CD14-positive monocyte (primary cell): ENCODE measurements around the gene PRCD. TPM values are rescaled to one million over a fixed set of nuclear protein-coding genes. Genes with fewer than 3 reads are reported as not detected.

Source experiments
- DNase-seq, 3 donors: peaks; one replicate each; pipeline ENCODE4 v3.0.0-alpha.2; 2011 to 2022
- H2AFZ ChIP-seq: 2 replicates; pipeline ENCODE4 v1.6.0; 2012; ENCODE audit warnings: mild to moderate bottlenecking, low read depth, low read length, inconsistent platforms; ENCODE audit not compliant: insufficient read depth, poor library complexity, severe bottlenecking
- H3K27ac ChIP-seq, 2 donors: 1 replicate in 1 of 2; 2 replicates in 1 of 2; pipeline ENCODE4 v1.5.1; 2012 to 2013; ENCODE audit warnings: low read length in 2 of 2, control low read depth in 1 of 2, inconsistent platforms in 1 of 2, low read depth in 1 of 2, mild to moderate bottlenecking in 1 of 2
- H3K27me3 ChIP-seq, 2 donors: one replicate each; pipeline versions ENCODE4 v1.6.0 to v1.6.1; 2011 to 2013; ENCODE audit warnings: low read length in 2 of 2; ENCODE audit not compliant: control insufficient read depth in 2 of 2, insufficient read depth in 2 of 2
- H3K36me3 ChIP-seq, 2 donors: replicated peaks in 1 of 2; 1 replicate in 1 of 2; 2 replicates in 1 of 2; pipeline versions ENCODE4 v1.5.1 to v1.6.1; 2012 to 2013; ENCODE audit warnings: low read length in 2 of 2, control low read depth in 1 of 2, inconsistent platforms in 1 of 2, mild to moderate bottlenecking in 1 of 2; ENCODE audit not compliant: insufficient read depth in 2 of 2, control insufficient read depth in 1 of 2
- H3K4me1 ChIP-seq, 2 donors: 1 replicate in 1 of 2; 2 replicates in 1 of 2; pipeline versions ENCODE4 v1.5.1 to v1.6.1; 2012 to 2013; ENCODE audit warnings: low read length in 2 of 2, control low read depth in 1 of 2, inconsistent platforms in 1 of 2, mild to moderate bottlenecking in 1 of 2, moderate library complexity in 1 of 2; ENCODE audit not compliant: insufficient read depth in 2 of 2, control insufficient read depth in 1 of 2
- H3K4me2 ChIP-seq: replicated peaks from 2 replicates; pipeline ENCODE3; 2012; ENCODE audit warnings: low read length, moderate library complexity, mild to moderate bottlenecking; ENCODE audit not compliant: poor library complexity, severe bottlenecking; ENCODE audit errors: extremely low read depth
- H3K4me3 ChIP-seq, 3 experiments: fragments of 200-600 bp in 1 of 3; sonication (generic) in 1 of 3; replicated peaks in 1 of 3; 1 replicate in 2 of 3; 2 replicates in 1 of 3; pipeline ENCODE4 v1.5.1; 2011 to 2013; ENCODE audit warnings: low read length in 3 of 3, mild to moderate bottlenecking in 3 of 3, control low read depth in 2 of 3, low read depth in 2 of 3, inconsistent platforms in 1 of 3, moderate library complexity in 1 of 3
- H3K79me2 ChIP-seq: 2 replicates; pipeline ENCODE4 v1.6.0; 2012; ENCODE audit warnings: mild to moderate bottlenecking, control low read depth, inconsistent platforms, low read length, moderate library complexity; ENCODE audit not compliant: insufficient read depth
- H3K9ac ChIP-seq: 2 replicates; pipeline ENCODE4 v1.6.0; 2017; ENCODE audit warnings: low read length, mild to moderate bottlenecking; ENCODE audit not compliant: insufficient read depth, poor library complexity, severe bottlenecking
- H3K9me3 ChIP-seq, 2 donors: replicated peaks in 1 of 2; 1 replicate in 1 of 2; 2 replicates in 1 of 2; pipeline versions ENCODE4 v1.5.1 to v1.6.1; 2012 to 2013; ENCODE audit warnings: low read length in 2 of 2, control low read depth in 1 of 2; ENCODE audit not compliant: control insufficient read depth in 1 of 2, insufficient read depth in 1 of 2
- H4K20me1 ChIP-seq: 2 replicates; pipeline ENCODE4 v1.6.0; 2012; ENCODE audit warnings: mild to moderate bottlenecking, low read length, control low read depth, moderate library complexity; ENCODE audit not compliant: insufficient read depth
- H3K27ac Mint-ChIP-seq, 7 donors: one replicate each; pipeline ENCODE4 v1.8.0; 2020; ENCODE audit warnings: mild to moderate bottlenecking in 7 of 7, mixed read lengths in 7 of 7, moderate library complexity in 6 of 7, inconsistent platforms in 2 of 7
- H3K27me3 Mint-ChIP-seq, 3 donors: one replicate each; pipeline ENCODE4 v1.8.0; 2021 to 2022; ENCODE audit warnings: low read depth in 3 of 3, mild to moderate bottlenecking in 3 of 3, mixed read lengths in 3 of 3, moderate library complexity in 3 of 3, inconsistent platforms in 1 of 3
- H3K36me3 Mint-ChIP-seq, 2 donors: one replicate each; pipeline ENCODE4 v1.8.0; 2020; ENCODE audit warnings: mixed read lengths in 2 of 2, inconsistent platforms in 1 of 2, mild to moderate bottlenecking in 1 of 2
- H3K4me1 Mint-ChIP-seq: one replicate; pipeline ENCODE4 v1.8.0; 2020; ENCODE audit warnings: mild to moderate bottlenecking, mixed read lengths
- H3K4me3 Mint-ChIP-seq, 2 donors: one replicate each; pipeline ENCODE4 v1.8.0; 2020; ENCODE audit warnings: mild to moderate bottlenecking in 2 of 2, mixed read lengths in 2 of 2, moderate library complexity in 1 of 2
- H3K9me3 Mint-ChIP-seq, 7 donors: one replicate each; pipeline ENCODE4 v1.8.0; 2020 to 2022; ENCODE audit warnings: mixed read lengths in 7 of 7, mild to moderate bottlenecking in 6 of 7, moderate library complexity in 6 of 7, inconsistent platforms in 2 of 7
- WGBS: methylation state at CpG from one replicate; pipeline ENCODE4 v1.1.5; 2013; ENCODE audit warnings: missing lambda C conversion rate; ENCODE audit not compliant: insufficient coverage; 5-methylcytosine and 5-hydroxymethylcytosine counted together
- intact Hi-C, 2 donors: fragments of 100-400 bp; cut with micrococcal nuclease; formaldehyde crosslinking; loops; one replicate each; pipeline versions ENCODE4 v1.15.0 to v1.15.1; 2023
- polyA plus RNA-seq, 3 donors: library from polyadenylated mRNA; depleted of rRNA in 1 of 3; unstranded in 2 of 3; stranded (reverse) in 1 of 3; fragments of 300-500 nt in 2 of 3; fragments of >200 nt in 1 of 3; fragmentation: Illumina TruSeq in 2 of 3; gene quantifications; 1 replicate in 2 of 3; 2 replicates in 1 of 3; pipeline ENCODE4 v1.2.3, GENCODE V29; 2012 to 2021
- TF ChIP-seq, protein P1 (sequence below): fragments of 200-600 bp; IDR thresholded peaks from one replicate; pipeline ENCODE4 v1.8.0; 2022; ENCODE audit warnings: antibody characterized with exemption, mild to moderate bottlenecking

PRCD gene
- polyA plus RNA-seq, 3 donors = not detected

DNA sequence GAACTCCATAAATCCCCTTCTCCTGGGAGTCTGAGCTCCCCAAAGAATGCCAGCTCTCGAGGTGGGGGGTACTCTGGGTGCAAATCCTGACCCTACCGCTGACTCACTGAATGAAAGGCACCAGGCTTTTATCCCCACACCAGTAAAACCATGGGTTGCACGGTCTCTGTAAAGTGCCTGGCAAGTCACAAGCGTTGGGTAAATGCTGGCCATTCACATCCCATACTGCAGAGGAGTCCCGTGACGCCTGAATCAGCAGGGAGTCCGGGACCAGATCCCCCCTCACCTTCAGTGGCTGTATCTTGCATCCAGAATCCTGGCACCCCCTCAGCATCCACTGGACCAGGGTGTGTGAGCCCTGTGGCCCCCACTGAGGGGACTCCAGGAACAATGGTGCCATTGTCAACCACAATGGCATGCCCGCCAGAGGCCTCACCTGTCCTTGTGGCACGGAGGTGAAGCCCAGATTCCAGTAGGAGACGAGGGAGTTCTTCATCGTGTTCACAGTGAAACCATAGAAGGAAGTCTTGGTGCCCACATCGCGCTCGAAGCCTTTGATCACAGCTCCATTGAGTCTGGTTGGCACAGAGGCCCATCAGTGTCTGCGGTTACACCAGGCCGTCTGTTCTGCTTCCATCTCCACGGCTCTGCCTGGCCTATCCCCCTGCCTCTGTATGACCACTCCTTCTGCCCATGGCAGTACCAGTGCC, 32.5 kb downstream of the PRCD start:
- Mint-ChIP-seq H3K27ac (no peak overlapping the region), H3K9me3 (peaks cover 2 to 13% (median 6%) of the 10 kb centered on the region in 7 donors), H3K4me1 (peaks cover 28% of the 10 kb centered on the region), H3K4me3 (no peak overlapping the region), H3K27me3 (peaks cover 10 to 23% (median 17%) of the 10 kb centered on the region in 3 donors), H3K36me3 (peaks cover 0 to 21% of the 10 kb centered on the region in 2 donors)
- TF ChIP-seq, protein P1, sequence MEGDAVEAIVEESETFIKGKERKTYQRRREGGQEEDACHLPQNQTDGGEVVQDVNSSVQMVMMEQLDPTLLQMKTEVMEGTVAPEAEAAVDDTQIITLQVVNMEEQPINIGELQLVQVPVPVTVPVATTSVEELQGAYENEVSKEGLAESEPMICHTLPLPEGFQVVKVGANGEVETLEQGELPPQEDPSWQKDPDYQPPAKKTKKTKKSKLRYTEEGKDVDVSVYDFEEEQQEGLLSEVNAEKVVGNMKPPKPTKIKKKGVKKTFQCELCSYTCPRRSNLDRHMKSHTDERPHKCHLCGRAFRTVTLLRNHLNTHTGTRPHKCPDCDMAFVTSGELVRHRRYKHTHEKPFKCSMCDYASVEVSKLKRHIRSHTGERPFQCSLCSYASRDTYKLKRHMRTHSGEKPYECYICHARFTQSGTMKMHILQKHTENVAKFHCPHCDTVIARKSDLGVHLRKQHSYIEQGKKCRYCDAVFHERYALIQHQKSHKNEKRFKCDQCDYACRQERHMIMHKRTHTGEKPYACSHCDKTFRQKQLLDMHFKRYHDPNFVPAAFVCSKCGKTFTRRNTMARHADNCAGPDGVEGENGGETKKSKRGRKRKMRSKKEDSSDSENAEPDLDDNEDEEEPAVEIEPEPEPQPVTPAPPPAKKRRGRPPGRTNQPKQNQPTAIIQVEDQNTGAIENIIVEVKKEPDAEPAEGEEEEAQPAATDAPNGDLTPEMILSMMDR = no peak
- Histone ChIP-seq H3K36me3 (no peaks in the 10 kb centered on the region), H3K27ac (no peak overlapping the region), H3K9ac (no peak overlapping the region), H4K20me1 (peaks cover 12% of the 10 kb centered on the region), H3K9me3 (no peaks in the 10 kb centered on the region), H3K4me1 (peaks cover 18 to 19% of the 10 kb centered on the region in 2 donors), H2AFZ (no peak overlapping the region), H3K4me2 (no peak overlapping the region), H3K4me3 (no peak overlapping the region), H3K27me3 (peaks cover 0 to 7% of the 10 kb centered on the region in 2 donors), H3K79me2 (no peaks in the 10 kb centered on the region)
- intact Hi-C loops = no loop called here
- WGBS = 91% methylated on average over 16 of the region's 17 CpGs
- DNase-seq = no peak

DNA sequence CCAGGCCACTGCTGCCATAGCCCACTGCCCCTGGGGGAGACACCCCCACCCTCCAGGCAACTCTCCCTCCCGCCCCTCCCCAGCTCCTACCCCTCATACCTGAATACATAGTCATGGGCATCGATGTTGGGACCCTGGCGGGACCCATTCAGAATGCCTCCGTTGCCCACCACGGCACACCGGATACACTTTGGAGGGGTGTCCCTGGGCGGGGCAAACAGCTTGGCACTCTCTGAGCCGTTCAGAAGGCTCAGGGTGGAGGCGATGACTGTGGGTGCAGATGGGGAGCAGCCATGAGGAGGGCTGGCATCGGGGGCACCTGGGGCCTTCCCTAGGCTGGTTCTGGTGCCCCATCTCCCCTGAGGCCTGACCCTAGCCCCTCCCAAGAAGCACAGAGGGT, 33.3 kb downstream of the PRCD start:
- no peak overlapping the region for H3K27ac Mint-ChIP-seq
- peaks cover 9 to 19% (median 12%) of the 10 kb centered on the region in 3 donors for H3K27me3 Mint-ChIP-seq
- Histone ChIP-seq H3K4me2 (no peak overlapping the region), H3K4me3 (no peak overlapping the region), H2AFZ (no peak overlapping the region), H3K9ac (no peak overlapping the region), H3K36me3 (no peaks in the 10 kb centered on the region), H3K27ac (no peak overlapping the region), H3K27me3 (peaks cover 0 to 7% of the 10 kb centered on the region in 2 donors), H3K4me1 (peaks cover 11 to 12% of the 10 kb centered on the region in 2 donors), H3K79me2 (no peaks in the 10 kb centered on the region), H3K9me3 (no peaks in the 10 kb centered on the region), H4K20me1 (peaks cover 7% of the 10 kb centered on the region)
- peaks cover 2 to 13% (median 6%) of the 10 kb centered on the region in 7 donors for H3K9me3 Mint-ChIP-seq
- H3K36me3 Mint-ChIP-seq = peaks cover 0 to 21% of the 10 kb centered on the region in 2 donors
- TF ChIP-seq, protein P1 = no peak
- H3K4me3 Mint-ChIP-seq = no peak overlapping the region
- intact Hi-C loops = no loop called here
- peaks cover 20% of the 10 kb centered on the region for H3K4me1 Mint-ChIP-seq
- DNase-seq = no peak
- 87% methylated on average over 5 of the region's 10 CpGs for WGBS
